T-helper 17 cell (primary cell): ENCODE measurements around the gene C6orf52. TPM values are rescaled to one million over a fixed set of nuclear protein-coding genes. Genes with fewer than 3 reads are reported as not detected.
"Not testable (repeated sequence)": the region's sequence is repeated elsewhere in the genome, so short reads cannot be mapped to it uniquely, and the experiment has no call there.

Experiments used
- ATAC-seq: fragments of 150-1000 bp; cut with Tn5 transposase; 2 replicates; pipeline ENCODE4 v1.10.0; 2021; ENCODE audit warnings: mild to moderate bottlenecking, moderate library complexity
- DNase-seq, 3 donors: peaks; one replicate each; pipeline versions ENCODE4 v3.0.0 to v3.0.0-alpha.2; 2020 to 2021
- H3K9me3 ChIP-seq: one replicate; pipeline ENCODE4 v1.7.0; 2013; ENCODE audit warnings: low read length, mild to moderate bottlenecking; ENCODE audit not compliant: control insufficient read depth, poor library complexity, severe bottlenecking
- H3K27ac Mint-ChIP-seq: one replicate; pipeline ENCODE4 v1.8.0; 2022; ENCODE audit warnings: mild to moderate bottlenecking, moderate library complexity, mixed read lengths
- H3K27me3 Mint-ChIP-seq: one replicate; pipeline ENCODE4 v1.8.0; 2022; ENCODE audit warnings: mixed read lengths
- H3K36me3 Mint-ChIP-seq: one replicate; pipeline ENCODE4 v1.8.0; 2022; ENCODE audit warnings: low read depth, mixed read lengths
- H3K4me1 Mint-ChIP-seq: one replicate; pipeline ENCODE4 v1.8.0; 2022; ENCODE audit warnings: mild to moderate bottlenecking, mixed read lengths
- H3K4me3 Mint-ChIP-seq: one replicate; pipeline ENCODE4 v1.8.0; 2022; ENCODE audit warnings: mild to moderate bottlenecking, moderate library complexity, mixed read lengths
- total RNA-seq, 4 donors: library from RNA in 2 of 4; stranded (reverse) in 2 of 4; gene quantifications; one replicate each; pipeline ENCODE4 v1.2.3 and lab custom pipeline; 2022 to 2026

The C6orf52 gene
- total RNA-seq (1 to 10 TPM in 1 of 2 donors, not detected in 1; 1.6 TPM), total RNA-seq (lab: John Stamatoyannopoulos, UW) (0 to 0.68 reads per million in 2 donors)

DNA sequence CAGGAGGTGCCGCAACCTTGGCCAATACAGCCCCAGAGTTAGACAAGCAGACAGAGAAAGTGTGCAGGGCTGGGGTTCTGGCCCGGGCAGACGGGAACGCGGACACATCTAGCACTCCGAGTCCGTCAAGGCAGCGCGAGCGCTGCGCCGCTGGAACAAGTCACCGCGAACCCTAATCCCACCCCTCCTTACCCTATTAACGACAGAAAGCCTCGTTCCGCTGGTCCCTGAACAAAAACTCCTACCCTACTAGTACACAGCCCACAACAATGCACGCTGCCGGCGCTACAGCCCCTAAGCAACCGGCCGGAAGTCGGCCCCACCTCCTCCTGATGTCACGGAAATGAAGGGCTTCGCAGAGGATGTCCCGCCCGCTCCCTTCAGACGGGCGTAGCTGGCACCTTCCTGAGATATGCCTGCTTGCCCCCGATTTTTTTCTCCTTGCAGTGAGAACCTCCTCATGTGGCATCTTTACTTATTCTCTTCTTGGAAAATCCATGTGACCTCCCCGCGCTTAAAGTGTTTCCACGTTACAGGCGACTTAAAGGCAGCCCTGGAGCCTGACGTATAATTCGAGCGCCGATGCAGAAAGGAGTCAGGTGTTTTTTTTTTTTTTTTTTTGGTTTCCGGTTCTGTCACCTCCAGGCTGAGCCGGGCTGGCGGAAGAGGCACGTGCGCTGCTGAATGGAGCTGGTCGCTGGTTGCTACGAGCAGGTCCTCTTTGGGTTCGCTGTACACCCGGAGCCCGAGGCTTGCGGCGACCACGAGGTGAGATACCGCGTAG lies at the start of gene C6orf52, which contains the start of gene PAK1IP1:
Gene C6orf52, minus strand, starts transcription at position 315 of the 784 bp plus-strand sequence. CDS start 7,066 bp downstream, outside the sequence.
Gene PAK1IP1, plus strand, starts transcription at position 671 of the 784 bp plus-strand sequence. Its CDS starts 14 bp downstream, at position 685.
- Mint-ChIP-seq H3K27ac (peak within 1 kb of the TSS; percentile 100), H3K27me3 (no peaks in the 10 kb centered on the region), H3K36me3 (peaks cover 5% of the 10 kb centered on the region), H3K4me3 (peak within 1 kb of the TSS; percentile 96), H3K4me1 (peaks cover 23% of the 10 kb centered on the region)
- peak; percentile 84 to 86 (median 84) for DNase-seq
- H3K9me3 ChIP-seq = no peaks in the 10 kb centered on the region
- peak; percentile 93 for ATAC-seq

DNA sequence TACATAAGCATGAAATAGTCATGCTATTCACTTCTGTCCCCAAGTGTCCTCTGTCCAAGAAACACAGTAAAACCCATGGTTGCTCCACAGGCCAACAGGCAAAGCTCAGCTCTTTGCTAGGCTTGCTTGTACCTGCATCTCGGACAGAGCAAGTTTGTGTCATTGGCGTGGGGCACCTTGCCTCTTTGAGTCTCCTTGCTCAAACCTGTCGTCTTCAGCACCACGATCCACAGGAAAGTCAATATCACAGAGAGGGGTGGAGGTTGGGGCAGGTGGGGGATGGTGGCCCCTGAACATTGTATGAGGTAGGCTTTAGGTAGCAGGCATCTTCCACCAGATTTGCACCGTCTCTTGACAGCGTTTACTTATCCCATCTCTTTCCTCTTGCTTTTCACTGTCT lies 49.1 kb upstream of the C6orf52 start:
- Mint-ChIP-seq H3K4me3 (no peak overlapping the region), H3K27ac (no peak overlapping the region), H3K36me3 (peaks cover 2% of the 10 kb centered on the region), H3K4me1 (peaks cover 22% of the 10 kb centered on the region), H3K27me3 (no peaks in the 10 kb centered on the region)
- DNase-seq (no peak), ATAC-seq (no peak)
- H3K9me3 ChIP-seq = no peaks in the 10 kb centered on the region

DNA sequence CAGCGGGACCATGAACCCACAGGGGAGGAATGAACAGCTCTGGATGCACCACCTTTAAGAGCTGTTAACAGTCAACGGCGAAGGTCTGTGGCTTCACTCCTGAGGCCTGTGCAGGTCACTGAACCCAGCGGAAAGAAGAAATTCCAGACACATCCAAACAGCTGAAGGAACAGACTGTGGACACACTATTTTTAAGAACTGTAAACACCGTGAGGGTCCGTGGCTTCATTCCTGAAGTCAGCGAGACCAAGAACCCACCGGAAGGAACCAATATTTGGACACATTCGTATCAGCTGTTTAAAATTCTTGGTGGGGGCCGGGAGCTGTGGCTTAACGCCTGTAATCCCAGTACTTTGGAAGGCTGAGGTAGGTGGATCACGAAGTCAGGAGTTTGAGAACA lies 47.8 kb upstream of the C6orf52 start:
- H3K27ac Mint-ChIP-seq = no peak overlapping the region

DNA sequence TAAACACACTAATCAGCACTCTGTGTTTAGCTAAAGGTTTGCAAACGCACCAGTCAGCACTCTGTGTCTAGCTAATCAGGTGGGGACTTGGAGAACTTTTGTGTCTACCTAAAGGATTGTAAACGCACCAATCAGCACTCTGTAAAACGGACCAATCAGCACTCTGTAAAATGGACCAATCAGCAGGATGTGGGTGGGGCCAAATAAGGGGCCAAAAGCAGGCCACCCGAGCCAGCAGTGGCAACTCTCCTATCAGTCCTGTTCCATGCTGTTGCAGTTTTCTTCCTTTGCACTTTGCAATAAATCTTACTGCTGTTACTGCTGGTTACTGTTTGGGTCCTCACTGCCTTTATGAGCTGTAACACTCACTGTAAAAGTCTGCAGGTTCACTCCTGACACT lies 47.2 kb upstream of the C6orf52 start:
- not testable (repeated sequence) for DNase-seq, H3K36me3 Mint-ChIP-seq, H3K4me3 Mint-ChIP-seq, H3K9me3 ChIP-seq, H3K27ac Mint-ChIP-seq, ATAC-seq, H3K27me3 Mint-ChIP-seq
- H3K4me1 Mint-ChIP-seq = peaks cover 15% of the 10 kb centered on the region

More for the DNA sequence above, 47.8 kb upstream of the C6orf52 start:
- no peaks in the 10 kb centered on the region for H3K9me3 ChIP-seq
- Mint-ChIP-seq H3K27me3 (no peaks in the 10 kb centered on the region), H3K4me3 (no peak overlapping the region), H3K4me1 (peaks cover 19% of the 10 kb centered on the region), H3K36me3 (peaks cover 2% of the 10 kb centered on the region)
- no peak for ATAC-seq
- no peak for DNase-seq

DNA sequence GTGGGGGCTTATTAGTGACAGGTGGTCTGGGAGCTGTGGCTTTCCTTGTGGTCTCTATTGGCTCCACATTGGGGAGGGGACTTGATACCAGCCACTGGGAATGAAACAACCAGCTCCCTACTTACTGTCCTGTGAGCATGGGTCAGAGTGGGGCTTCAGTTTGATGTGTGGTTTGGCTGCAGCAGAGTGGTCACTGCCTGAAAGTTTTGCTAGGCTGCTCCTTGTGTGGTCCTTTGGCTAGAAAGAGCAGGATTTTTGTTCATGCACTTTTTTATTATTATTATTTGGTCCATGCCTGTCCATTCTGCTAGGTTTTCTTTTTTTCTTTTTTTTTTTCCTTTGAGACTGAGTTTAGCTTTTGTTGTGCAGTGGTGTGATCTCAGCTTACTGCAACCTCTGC lies 45.6 kb upstream of the C6orf52 start:
- H3K4me3 Mint-ChIP-seq = no peak overlapping the region
- no peaks in the 10 kb centered on the region for H3K9me3 ChIP-seq
- no peaks in the 10 kb centered on the region for H3K27me3 Mint-ChIP-seq
- H3K36me3 Mint-ChIP-seq = no peaks in the 10 kb centered on the region
- ATAC-seq (no peak), DNase-seq (no peak)
- no peak overlapping the region for H3K27ac Mint-ChIP-seq
- peaks cover 9% of the 10 kb centered on the region for H3K4me1 Mint-ChIP-seq

DNA sequence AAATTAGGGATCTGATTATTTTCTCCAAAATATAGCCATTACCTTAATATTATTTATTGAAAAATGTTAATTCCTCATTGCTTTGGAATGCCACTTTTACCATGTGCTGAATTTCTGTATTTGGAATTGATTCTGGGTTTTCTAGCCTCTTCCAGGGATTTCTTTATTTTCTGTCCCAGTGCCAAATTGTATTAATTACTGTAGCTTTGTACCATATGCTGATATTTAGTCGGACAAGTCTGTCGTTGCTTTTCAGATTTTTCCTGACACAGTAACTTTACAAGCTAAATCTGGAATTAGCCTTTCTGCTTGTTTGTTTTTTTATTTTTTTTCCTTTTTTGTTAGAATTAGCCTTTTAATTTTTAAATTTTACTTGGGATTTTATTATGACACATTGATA lies 42.3 kb upstream of the C6orf52 start:
- no peaks in the 10 kb centered on the region for H3K36me3 Mint-ChIP-seq
- H3K4me1 Mint-ChIP-seq = peaks cover 4% of the 10 kb centered on the region
- no peak overlapping the region for H3K4me3 Mint-ChIP-seq
- H3K9me3 ChIP-seq = no peaks in the 10 kb centered on the region
- ATAC-seq (no peak), DNase-seq (no peak)
- no peak overlapping the region for H3K27ac Mint-ChIP-seq
- no peaks in the 10 kb centered on the region for H3K27me3 Mint-ChIP-seq

DNA sequence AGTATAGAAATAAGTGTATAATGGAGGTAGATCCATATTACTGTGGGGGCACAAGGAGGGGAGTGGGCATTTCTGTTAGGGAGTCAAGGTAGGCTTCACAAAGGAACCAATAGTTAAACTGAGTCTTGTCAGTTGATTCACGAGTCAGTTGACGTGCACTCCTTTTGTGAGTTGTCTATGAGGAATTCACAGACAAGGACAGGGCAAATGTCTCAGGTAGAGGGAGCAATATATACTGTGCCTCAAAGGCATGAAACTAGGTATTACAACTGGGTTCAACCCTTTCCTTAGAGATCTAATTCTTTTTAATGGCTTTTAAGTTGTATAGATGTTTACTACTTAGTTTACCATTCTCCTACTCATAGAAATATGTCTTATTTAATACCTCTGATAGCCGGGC lies 39.4 kb upstream of the C6orf52 start:
- H3K27me3 Mint-ChIP-seq = no peaks in the 10 kb centered on the region
- no peaks in the 10 kb centered on the region for H3K9me3 ChIP-seq
- peaks cover 7% of the 10 kb centered on the region for H3K4me1 Mint-ChIP-seq
- H3K27ac Mint-ChIP-seq = no peak overlapping the region
- no peak for DNase-seq
- no peak for ATAC-seq
- no peak overlapping the region for H3K4me3 Mint-ChIP-seq
- H3K36me3 Mint-ChIP-seq = peaks cover 2% of the 10 kb centered on the region

DNA sequence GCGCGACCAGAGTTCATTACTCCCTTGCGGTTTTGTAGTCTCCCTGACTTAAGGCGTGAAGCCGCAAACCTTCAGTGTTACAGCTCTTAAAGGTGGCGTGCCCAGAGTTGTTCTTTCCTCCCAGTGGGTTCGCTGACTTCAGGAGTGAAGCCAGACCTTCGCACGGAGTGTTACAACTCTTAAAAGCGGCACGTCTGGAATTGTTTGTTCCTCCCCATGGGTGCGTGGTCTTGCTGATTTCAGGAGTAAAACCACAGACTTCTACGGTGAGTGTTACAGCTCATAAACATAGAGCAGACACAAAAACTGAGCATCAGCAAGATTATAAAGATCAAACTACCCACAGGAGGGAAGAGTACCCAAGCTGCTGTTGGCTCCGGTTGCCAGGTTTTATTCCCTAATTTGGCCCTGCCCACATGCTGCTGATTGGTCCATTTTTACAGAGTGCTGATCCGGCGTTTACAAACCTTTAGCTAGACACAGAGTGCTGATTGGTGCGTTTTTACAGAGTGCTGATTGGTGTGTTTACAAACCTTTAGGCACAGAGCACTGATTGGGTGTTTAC lies 38.8 kb upstream of the C6orf52 start:
- DNase-seq (no peak), ATAC-seq (no peak)
- H3K27ac Mint-ChIP-seq = no peak overlapping the region
- H3K27me3 Mint-ChIP-seq = no peaks in the 10 kb centered on the region
- H3K4me1 Mint-ChIP-seq = peaks cover 8% of the 10 kb centered on the region
- peaks cover 3% of the 10 kb centered on the region for H3K36me3 Mint-ChIP-seq
- H3K4me3 Mint-ChIP-seq = no peak overlapping the region
- no peaks in the 10 kb centered on the region for H3K9me3 ChIP-seq

DNA sequence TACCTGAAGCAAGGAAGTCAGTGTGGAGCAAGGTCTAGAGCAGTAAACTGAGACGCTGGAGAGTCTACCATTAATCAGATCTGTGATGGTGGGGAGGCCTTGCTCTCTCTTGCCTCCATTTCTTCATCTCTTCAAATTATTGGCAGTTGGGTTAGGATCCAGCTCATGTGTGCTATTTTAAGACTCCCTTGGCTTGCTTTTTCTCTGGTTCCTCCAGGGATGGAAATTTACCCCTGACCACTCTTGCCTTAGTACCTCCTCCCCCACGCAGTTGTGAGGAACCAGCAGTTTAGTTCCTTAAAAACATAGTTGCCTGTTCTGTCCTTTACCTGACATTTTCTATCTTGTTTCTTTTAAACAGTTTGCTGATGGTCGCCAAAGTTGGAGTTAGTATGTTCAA lies 35.8 kb upstream of the C6orf52 start:
- H3K9me3 ChIP-seq = no peaks in the 10 kb centered on the region
- DNase-seq (no peak), ATAC-seq (no peak)
- Mint-ChIP-seq H3K27me3 (no peaks in the 10 kb centered on the region), H3K4me1 (peaks cover 18% of the 10 kb centered on the region), H3K4me3 (no peak overlapping the region), H3K36me3 (peaks cover 9% of the 10 kb centered on the region), H3K27ac (no peak overlapping the region)

DNA sequence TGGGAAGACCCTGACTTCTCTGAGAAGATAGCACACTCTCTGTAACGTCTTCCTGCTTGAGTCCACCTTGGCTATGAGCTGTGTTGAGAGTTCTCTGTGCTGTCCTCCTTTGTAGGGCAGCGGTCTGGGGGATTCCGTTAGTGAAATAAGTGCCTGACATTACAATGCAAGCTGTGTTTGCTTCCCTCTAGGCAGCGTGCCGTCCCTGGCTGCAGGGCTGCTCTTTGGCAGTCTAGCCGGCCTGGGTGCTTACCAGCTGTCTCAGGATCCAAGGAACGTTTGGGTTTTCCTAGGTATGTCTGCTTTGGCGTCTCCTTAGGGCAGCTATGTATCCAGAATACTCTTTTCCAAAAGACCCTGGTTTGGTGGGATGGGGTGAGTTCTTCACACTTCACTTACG lies 31.3 kb upstream of the C6orf52 start:
- H3K9me3 ChIP-seq = no peaks in the 10 kb centered on the region
- DNase-seq (no peak), ATAC-seq (no peak)
- peaks cover 9% of the 10 kb centered on the region for H3K36me3 Mint-ChIP-seq
- no peak overlapping the region for H3K27ac Mint-ChIP-seq
- peak overlapping the region; percentile 49 for H3K4me3 Mint-ChIP-seq
- peaks cover 38% of the 10 kb centered on the region for H3K4me1 Mint-ChIP-seq
- H3K27me3 Mint-ChIP-seq = no peaks in the 10 kb centered on the region

DNA sequence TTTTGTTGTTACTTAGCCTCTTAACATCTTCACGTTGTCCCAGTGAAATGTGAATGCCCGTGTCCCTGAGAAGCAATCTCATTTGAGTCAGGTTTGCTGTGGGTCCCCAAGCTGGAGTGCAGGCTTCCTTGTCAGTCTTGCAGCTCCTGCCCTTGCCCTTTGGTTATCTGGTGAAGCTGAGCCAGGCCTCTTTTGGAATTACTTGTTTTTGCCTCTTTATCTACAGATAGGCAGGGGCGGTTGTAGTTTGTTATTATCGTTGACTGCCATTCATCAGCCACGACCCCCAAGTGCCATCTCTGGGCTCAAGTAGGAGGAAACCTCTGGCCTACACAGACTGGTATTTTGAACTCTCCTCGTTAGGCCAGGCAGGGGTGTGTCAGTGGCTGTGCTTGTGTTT lies 30.6 kb upstream of the C6orf52 start:
- ATAC-seq = no peak
- H3K36me3 Mint-ChIP-seq = peaks cover 7% of the 10 kb centered on the region
- H3K4me1 Mint-ChIP-seq = peaks cover 35% of the 10 kb centered on the region
- no peaks in the 10 kb centered on the region for H3K9me3 ChIP-seq
- no peak for DNase-seq
- H3K4me3 Mint-ChIP-seq = no peak overlapping the region
- no peaks in the 10 kb centered on the region for H3K27me3 Mint-ChIP-seq
- H3K27ac Mint-ChIP-seq = no peak overlapping the region

DNA sequence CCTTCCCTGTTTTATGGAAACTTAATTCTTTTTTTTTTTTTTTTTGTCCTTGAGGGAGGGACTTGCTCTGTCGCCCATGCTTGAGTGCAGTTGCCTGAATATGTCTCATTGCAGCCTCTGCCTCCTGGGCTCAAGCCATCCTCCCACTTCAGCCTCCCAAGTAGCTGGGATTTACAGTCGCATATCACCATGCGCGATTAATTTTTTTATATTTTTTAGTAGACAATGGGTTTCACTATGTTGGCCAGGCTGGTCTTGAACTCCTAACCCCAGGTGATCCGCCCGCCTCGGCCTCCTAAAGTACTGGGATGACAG lies 29.1 kb upstream of the C6orf52 start:
- ATAC-seq (no peak), DNase-seq (no peak)
- peaks cover 7% of the 10 kb centered on the region for H3K36me3 Mint-ChIP-seq
- H3K9me3 ChIP-seq = no peaks in the 10 kb centered on the region
- H3K4me1 Mint-ChIP-seq = peaks cover 34% of the 10 kb centered on the region
- peak overlapping the region; percentile 88 for H3K27ac Mint-ChIP-seq
- H3K4me3 Mint-ChIP-seq = peak overlapping the region; percentile 98
- no peaks in the 10 kb centered on the region for H3K27me3 Mint-ChIP-seq

DNA sequence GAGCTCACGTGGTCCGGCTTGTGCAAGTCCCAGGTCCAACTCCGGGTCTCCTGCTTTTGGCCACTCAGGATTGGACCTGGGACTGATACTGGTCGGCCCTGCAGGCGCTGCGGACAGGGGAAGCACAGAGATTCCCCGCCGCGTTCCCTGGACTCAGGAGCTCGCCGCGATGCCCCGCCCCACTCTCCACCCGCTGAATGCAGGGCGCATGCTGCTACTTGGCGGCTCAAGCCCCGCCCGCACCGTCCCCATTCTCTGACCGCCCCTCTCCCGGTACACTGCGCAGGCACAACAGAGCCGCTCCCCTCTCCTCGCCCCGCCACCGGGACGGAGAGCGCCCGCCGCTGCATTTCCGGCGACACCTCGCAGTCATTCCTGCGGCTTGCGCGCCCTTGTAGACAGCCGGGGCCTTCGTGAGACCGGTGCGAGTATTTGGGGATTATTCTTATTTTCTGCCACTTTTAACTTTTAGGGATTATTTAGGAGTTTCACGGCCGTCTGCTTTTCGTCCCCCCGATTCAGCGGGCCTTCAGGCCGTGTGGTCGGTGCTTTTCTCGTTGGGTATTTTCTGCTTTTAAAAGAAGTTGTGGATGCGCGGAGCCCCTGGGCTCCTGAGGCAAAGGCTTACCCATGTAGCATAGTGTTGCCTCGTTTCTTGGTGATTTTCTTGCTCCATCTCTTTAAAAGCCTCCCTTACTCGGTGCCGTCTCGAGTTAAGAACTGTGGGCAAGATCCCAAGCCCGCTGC lies 28.6 kb upstream of the C6orf52 start, which contains the start of gene TMEM14C:
Gene TMEM14C, plus strand, starts transcription at position 251 of the 747 bp plus-strand sequence. CDS start 1,544 bp downstream, outside the sequence.
- peak; percentile 42 to 71 (median 67) for DNase-seq
- Mint-ChIP-seq H3K4me3 (peak within 1 kb of the TSS; percentile 98), H3K36me3 (peaks cover 4% of the 10 kb centered on the region), H3K4me1 (peaks cover 30% of the 10 kb centered on the region), H3K27ac (peak within 1 kb of the TSS; percentile 88), H3K27me3 (no peaks in the 10 kb centered on the region)
- no peaks in the 10 kb centered on the region for H3K9me3 ChIP-seq
- ATAC-seq = peak; percentile 84
